IMR-90 (cell line): Measurements from ENCODE around the gene ATP2B2. TPM values are rescaled to one million over a fixed set of nuclear protein-coding genes. Genes with fewer than 3 reads are reported as not detected.

Experiments used
- CEBPB ChIP-seq: IDR thresholded peaks from 2 replicates; pipeline ENCODE4 v1.6.1; 2012; ENCODE audit warnings: low read depth, low read length, improper control_type of control experiment
- ELK1 ChIP-seq: fragments of 150-350 bp; IDR thresholded peaks from 2 replicates; pipeline ENCODE4 v1.6.1; 2016; ENCODE audit warnings: low read depth, mild to moderate bottlenecking, low read length, moderate library complexity, borderline replicate concordance
- MAZ ChIP-seq: IDR thresholded peaks from 2 replicates; pipeline ENCODE4 v1.6.1; 2012; ENCODE audit warnings: low read depth, mild to moderate bottlenecking, low read length, improper control_type of control experiment, moderate library complexity, borderline replicate concordance
- NFE2L2 ChIP-seq: fragments of 150-350 bp; IDR thresholded peaks from 2 replicates; pipeline ENCODE4 v1.6.1; 2016; ENCODE audit warnings: low read depth, mild to moderate bottlenecking, low read length
- polyA plus RNA-seq, 3 experiments: library from polyadenylated mRNA; depleted of rRNA; stranded (reverse); fragments of >200 nt; gene quantifications; 2 replicates each; pipeline ENCODE4 v1.2.3, GENCODE V29; 2012; ENCODE audit warnings: low replicate concordance in 1 of 3
- total RNA-seq: library from RNA; depleted of rRNA; stranded (reverse); fragments of >200 nt; gene quantifications from 2 replicates; pipeline ENCODE4 v1.2.3, GENCODE V29; 2012

Gene ATP2B2
- total and polyA plus RNA-seq, 2 of the 4 experiments (the other 2 are of a cell fraction), result under 0.01 to 0.02 TPM

DNA sequence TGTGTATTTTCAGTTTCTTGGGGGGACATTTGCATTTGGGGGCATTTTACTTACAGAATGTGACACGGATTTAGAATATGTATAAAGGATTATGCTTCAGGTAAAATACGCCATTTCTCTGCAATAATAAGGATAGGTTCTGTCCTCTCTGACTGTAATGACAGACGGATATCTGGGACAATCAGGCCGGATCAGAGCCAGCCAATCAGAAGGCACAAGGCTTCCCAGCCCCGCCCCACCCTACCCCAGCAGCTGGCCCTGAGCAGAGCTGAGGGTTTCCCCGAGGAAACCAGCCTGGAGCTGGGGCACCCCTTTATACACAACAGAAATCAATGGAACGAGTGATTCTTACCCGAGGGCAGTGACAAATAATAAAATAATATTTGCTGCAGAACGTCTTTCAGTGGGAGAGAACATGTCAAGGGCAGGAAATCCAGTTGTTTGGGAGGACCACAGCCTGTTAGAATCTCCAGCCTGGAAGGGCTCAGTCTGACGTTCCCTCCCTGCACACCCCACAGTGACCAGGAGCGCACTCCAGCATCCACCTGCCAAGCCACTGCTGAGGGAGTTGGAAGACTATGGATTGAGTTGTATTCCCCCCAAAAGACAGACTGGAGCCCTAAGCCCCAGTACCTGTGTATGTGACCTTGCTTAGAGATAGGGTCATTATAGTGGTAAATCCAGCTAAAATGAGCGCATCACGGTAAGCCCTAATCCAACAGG is 154.2 kb downstream of the ATP2B2 start (continued):
- TF ChIP-seq ELK1 (no peak), CEBPB (no peak), MAZ (no peak), NFE2L2 (no peak)
